Activated gamma-delta T cell (primary cell): ENCODE results near the gene KSR1.

Source experiments
- DNase-seq: peaks from one replicate; lab custom pipeline; 2025; lab: John Stamatoyannopoulos, UW

The KSR1 gene

DNA sequence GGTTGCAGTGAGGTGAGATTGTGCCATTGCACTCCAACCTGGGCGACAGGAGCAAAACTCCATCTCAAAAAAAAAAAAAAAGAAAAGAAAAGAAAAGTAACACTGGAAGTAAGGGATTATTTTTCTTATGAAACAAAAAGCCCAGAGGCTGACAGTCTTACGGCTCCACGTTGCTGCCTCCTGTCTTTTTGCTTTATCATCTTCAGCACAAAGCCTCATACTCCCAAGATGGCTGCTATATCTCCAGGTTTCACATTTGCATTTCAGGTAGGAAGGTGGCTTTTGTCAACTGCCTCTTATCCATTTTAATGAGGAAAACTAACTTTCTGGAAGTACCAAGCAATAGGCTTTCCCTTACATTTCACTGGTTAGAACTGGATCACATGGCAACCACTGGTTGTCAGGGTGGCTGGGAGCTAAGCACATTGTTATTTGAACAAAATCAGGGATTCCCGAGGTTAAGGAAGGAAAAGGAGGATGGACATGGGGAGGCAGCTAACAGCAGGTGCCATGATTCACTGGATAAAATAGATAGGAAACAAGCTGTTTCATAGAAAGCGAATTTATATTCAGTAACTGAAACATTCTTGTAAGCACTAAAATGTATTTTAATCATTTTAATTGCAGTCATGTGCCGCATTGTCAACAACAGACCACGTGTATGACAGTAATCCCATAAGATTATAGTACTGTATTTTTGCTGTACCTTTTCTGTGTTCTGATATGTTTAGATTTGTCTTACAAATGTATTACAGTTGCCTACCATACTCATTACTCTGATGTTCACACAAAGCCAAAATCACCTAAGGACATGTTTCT, 58.6 kb downstream of the KSR1 start:
- DNase-seq = no peak

DNA sequence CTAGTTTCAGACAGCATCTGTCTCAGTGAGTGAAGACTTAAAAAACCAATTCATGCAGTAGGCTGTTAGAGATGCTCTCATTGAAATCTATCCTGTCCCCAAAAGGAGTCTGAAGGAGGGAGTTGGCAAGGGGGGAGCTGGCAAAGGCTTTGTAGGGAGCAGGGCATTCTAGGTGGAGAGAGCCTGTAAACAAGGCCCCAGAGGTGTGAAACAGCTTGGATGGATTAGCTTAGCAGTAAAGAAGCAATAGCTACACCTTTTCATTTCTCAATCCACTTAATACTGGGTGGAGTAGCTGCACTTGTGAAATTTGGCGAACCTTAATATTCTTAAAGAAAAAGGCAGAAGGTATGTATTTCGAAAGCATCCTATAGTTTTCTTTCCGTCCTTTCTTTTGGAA, 61.8 kb downstream of the KSR1 start:
- no peak for DNase-seq

DNA sequence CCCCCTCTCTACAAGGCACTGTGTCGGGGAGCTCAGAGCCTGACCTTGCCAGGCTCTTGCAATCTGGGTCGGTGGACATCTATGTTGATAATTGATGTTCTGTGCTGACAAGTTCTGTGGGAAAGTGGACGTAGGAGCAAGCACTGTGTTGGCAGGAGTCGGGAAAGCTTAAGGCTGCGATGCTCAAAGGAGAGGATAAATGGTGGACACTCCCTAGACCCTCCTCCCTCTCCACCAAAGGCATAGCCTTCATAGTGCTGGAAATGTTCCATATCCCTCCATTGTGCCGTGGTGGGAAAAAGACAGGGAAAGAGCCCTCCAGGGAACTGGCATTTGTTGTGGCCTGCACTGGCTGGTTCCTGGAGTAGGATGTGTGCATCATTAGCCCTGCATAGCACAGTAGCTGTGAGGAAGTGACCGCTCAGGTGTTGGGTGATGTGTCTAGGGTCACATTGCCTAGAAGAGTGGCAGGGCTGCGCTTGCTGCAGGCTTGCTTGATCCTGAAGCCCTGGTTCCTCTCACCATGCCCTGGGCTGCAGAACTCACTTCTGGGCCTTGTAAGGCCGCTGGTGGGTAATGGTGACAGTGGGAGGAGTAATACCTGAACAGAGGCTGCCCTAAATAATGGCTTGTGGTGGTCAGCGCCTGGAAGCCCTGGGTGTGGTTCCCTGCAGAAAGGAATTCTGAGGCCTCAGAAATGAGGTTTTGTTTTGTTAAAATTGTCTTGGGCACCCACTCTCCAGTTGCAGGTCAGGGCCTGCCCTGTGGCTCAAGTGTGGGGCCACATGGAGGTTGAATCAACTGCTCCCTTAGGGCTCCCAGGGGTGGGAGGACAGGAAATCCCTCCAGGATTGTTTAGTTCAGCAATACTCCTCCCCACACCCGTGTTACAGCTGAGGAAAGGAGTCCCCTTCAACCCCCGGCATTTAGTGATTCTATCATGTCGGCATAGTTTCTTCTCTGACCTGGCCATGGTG, 62.6 kb downstream of the KSR1 start:
- no peak for DNase-seq

DNA sequence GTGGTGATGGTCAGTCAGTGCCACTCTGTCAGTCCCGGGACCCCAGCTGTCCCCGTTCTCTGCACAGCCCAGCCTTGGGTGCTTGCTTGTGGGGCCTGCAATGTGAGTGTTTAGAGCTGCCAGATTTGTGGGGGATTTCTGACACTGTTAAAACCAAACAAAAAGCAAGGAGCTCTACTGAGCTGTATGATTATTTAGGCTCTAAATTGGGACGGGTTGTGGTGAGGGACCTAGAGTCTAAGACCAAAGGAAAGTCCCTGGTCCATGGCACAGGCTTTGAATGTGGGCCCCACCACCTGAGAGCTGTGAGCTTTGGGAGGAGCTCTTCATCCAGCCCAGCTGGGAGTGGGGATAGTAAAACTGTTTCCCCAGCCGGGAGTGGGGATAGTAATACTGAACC, 63.3 kb downstream of the KSR1 start:
- DNase-seq = no peak

DNA sequence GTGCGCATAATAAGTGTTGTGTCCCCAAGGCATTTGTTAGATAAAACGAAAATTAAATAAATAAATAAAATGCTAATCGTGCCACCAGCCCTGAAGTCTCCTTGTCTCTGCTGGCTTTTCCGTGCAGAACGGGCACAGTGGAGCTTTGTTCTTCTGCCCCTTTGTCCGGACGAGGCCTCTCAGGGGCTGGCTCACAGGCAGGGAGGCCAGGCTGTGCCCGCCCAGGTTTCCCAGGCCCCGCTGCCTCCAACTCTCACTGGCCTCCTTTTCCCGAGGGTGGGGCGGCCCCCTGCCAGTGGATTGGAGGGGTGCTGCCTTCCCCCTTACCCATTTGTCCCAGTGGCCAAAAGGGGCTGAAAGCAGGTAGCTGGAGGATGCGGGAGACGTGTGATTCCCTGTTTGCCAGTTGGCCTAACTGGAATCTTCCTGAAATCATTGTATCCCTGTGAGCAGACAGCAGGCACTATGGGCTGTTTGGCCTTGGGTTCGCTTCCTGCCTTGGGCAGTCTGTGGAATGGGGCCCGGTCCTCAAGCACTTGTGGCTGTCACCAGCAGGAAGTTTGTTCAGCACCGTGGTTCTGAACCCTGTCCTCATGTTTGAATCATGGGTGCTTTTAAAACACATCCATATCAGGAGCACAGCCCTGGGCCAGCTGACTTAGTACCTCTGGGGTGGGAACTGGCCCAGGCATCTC, 64.4 kb downstream of the KSR1 start:
- no peak for DNase-seq

DNA sequence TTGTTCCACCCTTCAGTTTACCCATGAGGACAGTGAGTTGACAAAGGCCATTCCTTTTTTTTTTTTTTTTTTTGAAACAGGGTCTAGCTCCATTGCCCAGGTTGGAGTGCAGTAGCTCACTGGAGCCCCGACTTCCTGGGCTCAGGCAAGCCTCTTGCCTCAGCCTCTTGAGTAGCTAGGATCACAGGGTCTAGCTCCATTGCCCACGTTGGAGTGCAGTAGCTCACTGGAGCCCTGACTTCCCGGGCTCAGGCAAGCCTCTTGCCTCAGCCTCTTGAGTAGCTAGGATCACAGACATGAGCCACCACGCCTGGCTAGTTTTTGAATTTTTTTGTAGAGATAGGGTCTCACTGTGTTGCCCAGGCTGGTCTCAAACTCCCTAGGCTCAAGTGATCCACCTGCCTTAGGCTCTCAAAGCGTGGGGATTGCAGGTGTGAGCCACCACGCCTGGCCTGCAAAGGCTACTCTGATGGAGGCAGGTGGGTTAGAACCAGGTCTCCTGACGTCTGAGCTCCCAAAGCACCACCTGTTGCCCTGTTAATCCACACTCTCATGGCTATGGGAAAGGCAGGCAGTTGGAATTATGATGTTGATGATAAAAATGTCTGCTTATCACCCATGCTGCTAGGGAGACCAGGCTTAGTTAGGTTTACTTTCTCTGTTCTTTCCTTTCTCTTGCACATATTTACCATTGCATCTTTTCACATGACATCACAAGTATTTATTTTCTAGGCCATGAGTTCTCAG, 65.2 kb downstream of the KSR1 start:
- no peak for DNase-seq

DNA sequence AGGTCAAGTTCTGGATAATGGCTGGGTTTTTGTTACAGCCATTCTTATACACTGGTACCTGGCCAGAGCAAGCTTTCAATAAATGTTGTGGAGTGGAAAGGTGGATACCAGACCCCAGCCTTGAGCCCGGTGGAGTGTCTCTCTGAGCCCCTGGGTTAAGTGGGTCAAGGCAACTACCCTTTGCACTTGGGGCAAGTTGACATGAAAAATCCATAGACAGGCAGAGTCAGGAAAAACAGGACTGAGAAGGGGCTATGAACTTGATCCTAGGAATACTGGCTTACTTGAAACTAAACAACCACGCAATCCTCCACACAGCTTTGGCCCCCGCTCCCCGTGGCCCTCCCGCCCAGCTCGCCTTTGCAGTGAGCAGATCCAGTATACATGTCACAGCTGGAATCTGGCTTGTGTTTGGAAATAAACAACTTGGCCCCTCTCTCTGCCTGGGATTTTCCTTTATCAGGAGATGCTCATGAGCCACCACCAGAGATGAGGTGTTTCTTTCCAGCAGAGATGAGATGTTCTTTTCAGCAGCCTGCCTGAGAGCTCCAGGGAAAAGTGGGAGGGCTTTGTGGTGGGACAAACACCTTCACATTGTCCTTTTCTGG, 65.9 kb downstream of the KSR1 start:
- DNase-seq = no peak

DNA sequence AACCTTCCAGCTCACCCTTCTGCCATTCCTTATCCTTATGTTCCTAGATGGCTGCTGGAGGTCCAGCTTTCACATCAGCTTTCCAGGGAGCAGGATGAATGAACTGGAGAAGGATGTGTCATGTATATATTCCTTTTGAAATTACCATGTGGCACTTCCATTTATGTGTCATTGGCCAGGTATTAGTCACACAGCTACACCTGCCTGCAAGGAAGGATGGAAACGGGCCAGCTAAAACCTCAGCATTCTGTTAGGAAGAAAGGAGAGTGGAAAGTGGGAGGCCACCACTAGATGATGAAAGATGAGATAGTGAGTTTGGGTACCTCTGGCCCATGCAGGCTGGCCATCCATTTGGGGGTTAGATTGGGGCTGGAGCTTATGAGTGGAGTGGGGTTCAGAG, 67.5 kb downstream of the KSR1 start:
- no peak for DNase-seq

DNA sequence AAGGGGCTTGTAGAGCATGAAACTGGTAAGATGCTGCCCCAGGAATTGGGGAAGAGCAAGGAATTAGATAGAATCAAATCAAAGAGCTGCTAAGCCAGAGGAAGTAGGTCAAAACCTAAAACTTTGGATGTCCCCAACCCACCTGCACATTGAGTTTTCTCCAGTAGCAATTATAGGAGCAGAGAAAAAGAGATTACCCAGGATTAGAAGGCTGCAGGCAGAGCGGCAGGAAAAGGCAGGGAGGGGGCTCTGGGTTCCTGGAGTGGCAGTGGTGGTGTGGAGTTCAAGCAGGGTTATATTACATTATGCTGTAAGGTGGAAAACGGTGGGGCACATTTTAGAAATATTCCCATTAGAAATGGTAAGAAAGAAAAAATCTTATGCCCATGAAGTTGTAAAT, 68.3 kb downstream of the KSR1 start:
- no peak for DNase-seq

DNA sequence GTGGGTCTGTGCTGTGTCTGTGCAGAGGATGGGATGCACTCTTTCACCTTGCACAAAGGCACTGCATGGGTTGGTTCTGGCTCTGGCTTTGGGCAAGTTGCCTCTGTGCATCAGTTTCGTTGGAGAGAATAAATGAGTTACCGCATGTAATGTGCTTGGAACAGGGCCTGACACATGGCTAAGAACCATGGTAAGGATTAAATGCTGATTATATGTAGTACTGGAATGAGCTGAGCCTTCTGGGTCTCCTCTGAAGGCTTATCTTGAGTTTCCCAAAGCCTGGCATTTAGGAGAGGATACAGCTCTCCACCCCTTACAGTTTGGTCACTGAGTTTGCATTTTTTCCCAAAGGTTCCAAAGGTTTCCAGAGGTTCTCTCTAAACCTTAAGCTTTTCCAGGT, 69.1 kb downstream of the KSR1 start:
- no peak for DNase-seq

DNA sequence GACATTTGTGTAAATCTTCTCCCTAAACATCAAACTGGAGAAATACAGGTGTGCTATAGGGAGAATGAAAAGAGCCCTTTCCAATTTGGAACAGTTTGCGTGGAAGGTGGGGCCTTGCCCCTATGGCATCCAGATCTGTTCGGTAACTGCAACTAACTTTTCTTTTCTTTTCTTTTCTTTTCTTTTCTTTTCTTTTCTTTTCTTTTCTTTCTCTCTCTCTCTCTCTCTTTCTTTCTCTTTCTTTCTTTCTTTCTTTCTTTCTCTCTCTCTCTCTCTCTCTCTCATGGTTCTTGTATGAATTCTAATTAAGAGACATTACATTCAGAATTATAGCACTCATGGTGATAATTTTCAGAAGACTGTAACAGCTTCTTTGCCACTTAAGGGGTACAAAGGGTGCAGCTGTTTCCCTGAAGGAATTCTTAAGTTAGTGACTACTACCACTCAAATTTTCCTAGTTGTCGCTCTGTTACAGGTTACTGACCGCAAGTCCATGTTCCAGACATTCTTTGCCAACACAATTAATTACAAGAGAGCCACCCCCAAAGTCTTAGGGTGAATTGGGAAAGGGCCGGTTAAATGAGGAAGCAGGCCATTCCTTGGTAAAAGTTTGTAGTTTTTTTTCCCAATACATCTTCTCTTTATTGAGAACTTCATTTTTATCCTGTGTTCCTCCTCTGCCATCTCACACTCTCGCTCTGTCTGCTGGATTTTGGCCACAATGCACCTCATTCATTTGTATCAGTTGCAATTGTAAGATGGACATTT, 69.8 kb downstream of the KSR1 start:
- no peak for DNase-seq

DNA sequence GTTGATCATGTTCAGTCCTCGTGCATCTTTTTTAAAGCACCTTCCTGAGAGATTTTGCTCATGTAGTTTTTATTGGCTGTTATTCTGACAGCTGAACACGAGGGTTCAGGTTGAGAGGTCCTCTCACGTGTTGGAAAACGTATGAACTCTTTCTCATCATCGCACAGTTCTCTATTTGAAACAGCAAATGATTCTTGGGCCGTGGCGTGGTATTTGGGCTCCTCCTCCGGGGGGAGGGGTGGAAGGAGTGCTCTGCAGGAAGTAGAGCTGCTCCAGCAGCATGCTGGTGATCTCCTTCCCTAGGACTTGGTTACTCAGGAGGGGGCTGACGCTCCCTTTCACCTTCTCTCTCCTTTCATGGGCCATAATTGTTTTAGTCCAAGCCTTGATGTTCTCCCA, 70.4 kb downstream of the KSR1 start:
- DNase-seq = no peak

DNA sequence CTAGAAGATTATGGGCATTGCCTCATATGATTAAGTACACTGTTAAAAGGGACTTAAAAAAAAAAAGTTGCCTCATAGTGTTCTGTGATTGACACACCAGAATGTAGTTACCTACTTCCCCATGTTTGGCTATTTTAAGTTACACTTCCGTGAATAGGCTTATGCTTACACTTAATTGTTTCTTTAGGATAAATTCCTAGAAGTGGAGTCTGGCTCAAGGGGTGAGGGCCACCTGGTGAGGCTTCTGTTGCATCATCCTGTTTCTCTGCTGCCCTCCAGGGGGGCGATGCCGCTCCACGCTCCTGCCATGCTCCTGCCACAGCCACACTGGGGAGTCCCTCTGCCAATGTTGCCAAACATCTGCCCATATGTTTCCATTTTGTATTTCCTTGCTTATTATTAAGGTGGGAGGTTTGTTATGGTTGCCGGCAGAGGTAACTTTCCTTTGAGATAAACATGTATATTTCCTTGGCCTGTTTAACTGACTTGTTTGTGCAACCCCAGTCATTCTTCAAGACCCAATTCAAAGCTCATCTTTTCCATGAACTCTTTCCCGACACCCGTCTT, 73.1 kb downstream of the KSR1 start:
- no peak for DNase-seq

DNA sequence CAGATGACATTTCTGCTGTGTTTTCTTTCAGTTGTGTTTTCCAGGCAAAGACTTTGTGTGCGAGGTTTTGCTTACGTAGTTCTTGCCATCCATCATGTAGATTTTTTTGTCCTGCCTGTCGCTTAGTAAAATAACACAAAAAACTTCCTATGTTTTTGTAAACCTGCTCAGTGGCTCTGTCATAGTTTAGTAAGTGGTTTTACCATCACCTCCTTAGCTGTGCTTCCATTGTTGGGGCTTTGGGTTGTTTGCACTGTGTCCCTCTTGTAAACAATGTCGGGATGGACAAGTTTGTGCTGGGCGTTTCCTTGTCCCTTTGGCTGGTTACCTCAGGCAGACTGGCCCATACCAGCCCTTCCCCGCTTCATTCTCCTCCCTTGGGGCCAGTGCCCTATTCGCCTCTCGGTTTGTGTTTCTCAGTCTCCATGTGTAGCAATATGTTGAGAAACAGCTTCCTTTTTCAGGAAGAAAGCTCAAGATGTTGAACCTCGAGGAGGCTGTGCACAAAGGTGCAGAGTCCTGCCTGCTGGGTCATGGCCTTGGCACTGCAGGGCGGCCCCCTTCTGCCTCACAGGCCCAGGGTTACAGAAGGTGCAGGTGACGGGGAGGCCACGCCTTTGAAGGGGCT, 74.6 kb downstream of the KSR1 start:
- no peak for DNase-seq

DNA sequence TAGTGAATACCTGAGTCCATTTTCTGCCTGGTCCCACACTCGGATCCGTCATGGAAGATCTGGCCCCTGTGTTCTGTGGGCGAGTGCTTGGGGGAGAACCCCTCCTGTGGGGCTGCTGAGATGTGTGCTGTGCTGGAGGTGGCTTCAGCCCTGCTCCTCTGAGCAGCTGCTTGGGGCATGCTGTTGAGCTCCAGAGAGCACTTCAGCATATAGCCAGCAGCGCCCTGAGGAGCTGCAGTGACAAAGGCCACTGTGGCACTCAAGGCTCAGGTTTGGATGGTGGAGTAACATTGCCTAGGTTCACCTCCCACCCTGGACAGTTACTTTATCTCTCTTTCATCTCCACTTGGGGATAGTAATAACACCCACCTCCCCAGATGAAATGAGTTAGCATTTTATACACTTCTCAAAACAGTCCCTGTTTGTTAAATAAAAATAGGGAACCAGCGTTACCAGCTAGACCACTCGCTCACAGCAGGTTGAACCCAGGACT, 75.3 kb downstream of the KSR1 start:
- no peak for DNase-seq

DNA sequence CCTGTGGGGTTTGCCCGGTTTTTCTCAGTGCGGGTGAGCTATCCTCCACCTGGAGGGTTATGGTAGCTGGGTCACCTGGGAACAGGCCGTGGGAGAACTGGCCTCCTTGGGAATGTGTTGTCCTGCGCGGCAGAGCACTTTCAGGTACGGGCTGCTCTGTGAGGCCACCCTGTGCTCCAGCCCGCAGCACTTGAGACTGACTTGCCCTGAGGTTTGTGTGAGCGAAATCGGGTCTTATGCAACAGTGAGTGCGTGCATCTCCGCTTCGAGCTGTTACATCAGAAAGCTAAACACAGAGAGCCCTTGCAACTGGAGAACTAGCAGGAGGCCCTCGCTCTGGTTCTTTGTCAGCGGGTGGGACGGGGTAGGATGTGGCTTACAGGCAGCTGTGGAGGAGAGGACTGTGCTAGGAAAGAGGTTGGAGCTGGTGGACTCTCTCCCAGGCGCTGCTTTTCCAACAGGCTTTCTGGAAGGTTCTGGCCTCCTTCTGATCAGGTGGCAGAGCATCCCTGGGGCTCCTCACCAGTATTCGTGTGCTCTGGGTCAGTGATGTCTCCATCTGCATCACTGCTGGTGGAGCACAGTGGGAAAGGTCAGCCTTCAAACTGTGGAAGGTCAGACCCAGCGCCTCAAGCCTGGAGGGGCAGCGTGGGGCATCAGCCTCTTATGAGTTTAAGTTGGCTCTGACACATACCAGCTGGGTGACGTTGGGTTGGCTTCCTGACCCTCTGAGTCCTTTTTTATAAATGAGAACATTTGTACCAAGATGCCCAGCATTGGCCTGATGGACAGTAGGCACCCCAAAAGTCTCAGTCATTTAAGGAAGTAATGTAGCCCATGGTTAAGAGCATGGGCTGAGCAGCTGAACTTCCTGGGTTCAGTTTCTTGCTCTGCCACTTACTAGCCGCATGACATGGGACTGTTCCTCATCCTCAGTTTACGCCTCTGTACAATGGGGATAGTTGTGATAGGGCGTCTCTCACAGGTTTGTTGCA, 76.3 kb downstream of the KSR1 start:
- DNase-seq = no peak

DNA sequence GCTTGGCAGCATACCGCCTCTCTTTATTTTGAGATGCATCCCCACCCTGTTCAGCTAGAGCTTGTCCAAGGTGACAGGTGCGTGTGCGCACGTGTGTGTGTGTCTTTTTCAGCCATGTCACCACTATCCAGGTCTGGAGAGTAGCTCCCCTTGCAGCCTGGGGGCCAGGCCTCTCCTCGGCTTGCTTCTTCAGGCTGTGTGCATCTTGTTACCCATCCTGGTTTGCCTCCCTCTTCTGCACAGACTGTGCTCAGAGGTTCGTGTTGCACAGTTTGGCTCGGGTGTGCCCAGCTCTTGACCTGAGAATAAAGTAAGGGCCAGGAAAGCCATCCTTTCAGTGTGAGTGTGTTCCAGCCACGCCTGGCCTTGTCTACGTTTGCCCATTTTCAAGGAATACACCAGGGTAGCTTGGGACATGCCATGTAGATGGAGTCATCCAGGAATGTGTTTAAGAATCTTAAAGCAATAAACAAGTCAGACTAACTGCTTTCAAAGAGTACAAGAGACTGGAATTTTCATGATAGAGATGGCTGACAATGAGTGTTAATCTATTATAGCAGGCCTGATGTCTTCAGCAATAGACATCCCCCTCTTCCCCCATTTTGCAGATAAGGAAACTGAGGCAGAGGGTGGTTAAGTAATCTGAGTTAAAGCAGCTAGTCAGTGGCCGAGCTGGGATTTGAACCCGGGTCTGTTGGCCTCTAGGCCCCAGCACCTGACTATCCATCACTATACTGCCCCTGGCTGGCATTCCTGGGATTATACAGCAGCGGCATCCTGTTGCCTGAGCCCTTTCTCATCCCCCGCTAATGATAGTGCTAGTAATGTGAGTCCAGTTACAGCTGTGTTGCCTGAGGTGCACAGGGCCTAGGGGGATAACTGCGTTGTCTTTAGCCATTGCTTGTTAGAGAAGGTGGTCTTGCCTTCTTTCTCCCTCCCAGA, 77.9 kb downstream of the KSR1 start:
- DNase-seq = no peak
